Urothelium cell line (cell line): ENCODE results near the gene TCF3.
"Not testable (repeated sequence)": the region's sequence is repeated elsewhere in the genome, so short reads cannot be mapped to it uniquely, and the experiment has no call there.

Experiments used
- DNase-seq: peaks from one replicate; pipeline ENCODE4 v3.0.0; 2011; ENCODE audit warnings: low spot score, mixed read lengths
- FAIRE-seq: peaks from 2 replicates; lab custom pipeline; 2011; peaks lifted over from hg19 to GRCh38; lab: Jason Lieb, UNC

The TCF3 gene

GRCh38 chr19:1654178-1654792 lies 1.9 kb upstream of the TCF3 start:
- no peak for DNase-seq
- no peak for FAIRE-seq

- no peak for FAIRE-seq
- no peak for DNase-seq
Observed at GRCh38 chr19:1653300-1653628, 849 bp upstream of the TCF3 start.

GRCh38 chr19:1651568-1652291 lies 685 bp downstream of the TCF3 start:
- DNase-seq (peak; percentile 37), FAIRE-seq (no peak)

GRCh38 chr19:1650650-1651567 lies 1.5 kb downstream of the TCF3 start:
- FAIRE-seq, result no peak
- no peak for DNase-seq

- DNase-seq (no peak), FAIRE-seq (no peak)
Observed at GRCh38 chr19:1649706-1650649, 2.4 kb downstream of the TCF3 start.

GRCh38 chr19:1648920-1649541 lies 3.4 kb downstream of the TCF3 start:
- FAIRE-seq (no peak), DNase-seq (no peak)

GRCh38 chr19:1648459-1648849 lies 4.0 kb downstream of the TCF3 start:
- no peak for DNase-seq
- no peak for FAIRE-seq

- FAIRE-seq (no peak), DNase-seq (no peak)
Observed at GRCh38 chr19:1647501-1648458, 4.6 kb downstream of the TCF3 start.

- FAIRE-seq, result no peak
- no peak for DNase-seq
Observed at GRCh38 chr19:1646659-1647453, 5.6 kb downstream of the TCF3 start.

GRCh38 chr19:1646149-1646548 lies 6.3 kb downstream of the TCF3 start:
- DNase-seq (no peak), FAIRE-seq (no peak)

GRCh38 chr19:1645299-1645698 lies 7.1 kb downstream of the TCF3 start:
- DNase-seq, result no peak
- no peak for FAIRE-seq

GRCh38 chr19:1644070-1644469 lies 8.3 kb downstream of the TCF3 start:
- FAIRE-seq (no peak), DNase-seq (no peak)

- FAIRE-seq, DNase-seq: not testable (repeated sequence)
Observed at GRCh38 chr19:1640893-1641448, 11.4 kb downstream of the TCF3 start.

GRCh38 chr19:1636325-1637236 lies 15.8 kb downstream of the TCF3 start:
- DNase-seq (no peak), FAIRE-seq (no peak)

GRCh38 chr19:1634938-1635243 lies 17.5 kb downstream of the TCF3 start:
- DNase-seq (no peak), FAIRE-seq (no peak)

GRCh38 chr19:1634242-1634937 lies 18.0 kb downstream of the TCF3 start:
- no peak for DNase-seq
- FAIRE-seq, result no peak
